ENCODE results near the gene COMP.

DNA sequence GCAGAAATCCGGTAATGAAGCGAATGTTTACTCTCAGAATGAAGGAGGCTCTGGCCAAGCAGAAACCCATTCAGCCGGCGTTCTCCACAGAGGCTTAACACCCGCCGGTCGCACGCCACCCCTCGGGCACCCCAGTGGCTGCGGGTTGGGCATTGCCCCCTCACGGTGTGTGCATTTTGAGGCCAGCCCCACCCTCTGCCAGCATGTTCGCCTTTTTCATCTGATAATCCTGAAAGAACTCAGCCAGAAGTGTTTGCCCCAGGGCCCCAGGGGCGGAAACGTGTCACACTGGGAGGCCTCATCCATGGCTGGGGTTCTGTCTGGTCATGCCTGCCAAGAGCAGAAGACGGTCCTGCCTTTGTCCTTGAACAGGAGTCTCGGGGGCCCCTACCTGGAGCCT lies 34.2 kb downstream of the COMP start:
- TF ChIP-seq, protein P1, sequence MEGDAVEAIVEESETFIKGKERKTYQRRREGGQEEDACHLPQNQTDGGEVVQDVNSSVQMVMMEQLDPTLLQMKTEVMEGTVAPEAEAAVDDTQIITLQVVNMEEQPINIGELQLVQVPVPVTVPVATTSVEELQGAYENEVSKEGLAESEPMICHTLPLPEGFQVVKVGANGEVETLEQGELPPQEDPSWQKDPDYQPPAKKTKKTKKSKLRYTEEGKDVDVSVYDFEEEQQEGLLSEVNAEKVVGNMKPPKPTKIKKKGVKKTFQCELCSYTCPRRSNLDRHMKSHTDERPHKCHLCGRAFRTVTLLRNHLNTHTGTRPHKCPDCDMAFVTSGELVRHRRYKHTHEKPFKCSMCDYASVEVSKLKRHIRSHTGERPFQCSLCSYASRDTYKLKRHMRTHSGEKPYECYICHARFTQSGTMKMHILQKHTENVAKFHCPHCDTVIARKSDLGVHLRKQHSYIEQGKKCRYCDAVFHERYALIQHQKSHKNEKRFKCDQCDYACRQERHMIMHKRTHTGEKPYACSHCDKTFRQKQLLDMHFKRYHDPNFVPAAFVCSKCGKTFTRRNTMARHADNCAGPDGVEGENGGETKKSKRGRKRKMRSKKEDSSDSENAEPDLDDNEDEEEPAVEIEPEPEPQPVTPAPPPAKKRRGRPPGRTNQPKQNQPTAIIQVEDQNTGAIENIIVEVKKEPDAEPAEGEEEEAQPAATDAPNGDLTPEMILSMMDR (IDR thresholded peaks at IDR 0.05), result no peak
- TF ChIP-seq POLR2A (IDR thresholded peaks at IDR 0.05), result no peak

Data from Peyer's patch (tissue), 4 donors.